Stimulated activated CD4-positive, alpha-beta T cell treated with anti-CD3 and anti-CD28 coated beads, Interleukin-1b, Interleukin-23, amount 100 ng/mL, for 48 hours (primary cell): ENCODE data around the gene TMEM108.

Source experiments
- DNase-seq: peaks from one replicate; pipeline ENCODE4 v3.0.0-alpha.2; 2020

The TMEM108 gene

GRCh38 chr3:133055339-133055738 is 17.1 kb downstream of the TMEM108 start:
- no peak for DNase-seq

- no peak for DNase-seq
These were observed 20.1 kb downstream of the TMEM108 start for GRCh38 chr3:133058243-133058642.

- DNase-seq = no peak
These were observed 20.6 kb downstream of the TMEM108 start for GRCh38 chr3:133058831-133059230.

GRCh38 chr3:133065193-133065961 is 27.2 kb downstream of the TMEM108 start:
- no peak for DNase-seq

GRCh38 chr3:133066026-133066425 is 27.8 kb downstream of the TMEM108 start:
- no peak for DNase-seq

DNA sequence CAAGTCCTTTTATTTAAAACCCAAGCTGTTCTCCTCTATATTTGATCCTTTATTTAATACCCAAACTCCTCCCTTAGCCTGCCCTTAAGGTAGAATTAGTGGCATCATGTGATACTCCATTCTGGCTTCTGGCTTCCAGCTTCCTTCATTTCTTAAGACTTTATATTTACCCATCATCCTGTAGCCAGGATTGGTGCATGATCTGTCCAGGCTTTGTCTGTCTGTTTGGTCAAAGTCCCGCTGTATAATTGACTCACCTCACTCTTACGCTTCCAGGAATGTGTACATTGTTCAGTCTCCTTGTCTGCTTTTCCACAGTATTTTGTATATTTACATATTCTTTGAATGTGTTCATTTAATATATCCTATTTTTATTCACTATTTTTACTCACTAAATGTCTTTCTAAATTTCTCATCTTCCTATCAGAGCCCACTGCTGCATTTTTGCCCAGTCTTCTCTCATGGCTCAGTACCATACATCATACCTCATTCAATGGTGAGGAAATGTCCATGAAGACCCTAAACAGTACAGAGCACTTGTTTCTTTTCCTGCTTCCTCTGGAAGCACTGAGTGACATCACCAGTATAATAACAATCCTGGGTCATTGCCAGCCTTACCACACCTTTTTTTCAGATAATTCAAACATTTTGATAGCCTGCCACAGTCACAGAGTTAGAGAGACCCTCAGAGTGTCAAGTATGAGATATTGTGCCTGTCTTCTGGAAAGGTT is 31.5 kb downstream of the TMEM108 start:
- DNase-seq = no peak

DNA sequence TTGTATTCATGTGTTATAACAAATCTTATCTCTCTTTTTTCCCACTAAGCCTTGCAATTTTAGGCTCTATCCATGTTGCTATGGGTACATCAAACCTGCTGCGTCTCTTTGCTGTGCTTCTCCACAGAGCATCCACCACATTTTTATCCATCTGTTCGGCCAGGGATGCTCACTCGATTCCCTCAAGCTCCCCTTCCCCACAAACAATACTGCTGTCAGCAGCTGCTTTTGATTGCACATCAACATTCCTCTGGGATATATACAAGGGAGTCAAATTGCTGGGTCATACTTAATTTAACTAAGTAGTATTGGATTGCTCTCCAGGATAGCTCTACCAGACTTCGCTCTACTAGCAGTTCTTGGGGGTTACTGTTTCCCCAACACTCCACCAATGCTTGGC is 36.8 kb downstream of the TMEM108 start:
- DNase-seq = no peak

DNA sequence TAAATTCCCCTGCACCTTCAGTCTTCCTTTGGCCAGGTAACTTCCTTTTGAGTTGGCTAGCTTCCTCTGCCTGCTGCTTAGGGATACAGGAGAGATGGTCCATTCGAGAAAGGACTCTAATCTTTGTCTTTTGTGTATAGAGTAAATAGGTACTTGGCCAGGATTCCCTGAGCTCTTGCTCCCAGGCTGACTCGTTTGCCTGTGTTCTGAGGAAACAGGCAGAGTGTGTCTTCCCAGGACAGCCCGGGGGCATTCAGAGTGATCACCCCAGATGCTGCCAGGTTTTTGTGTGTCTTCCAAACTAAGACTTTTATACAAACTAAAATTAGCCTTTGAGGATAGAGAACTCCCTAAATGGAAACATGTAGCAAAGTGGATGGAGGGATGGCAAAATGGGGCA is 39.5 kb downstream of the TMEM108 start:
- no peak for DNase-seq

GRCh38 chr3:133079621-133080020 is 41.4 kb downstream of the TMEM108 start:
- DNase-seq = no peak

GRCh38 chr3:133081016-133081415 is 42.8 kb downstream of the TMEM108 start:
- DNase-seq = no peak

DNA sequence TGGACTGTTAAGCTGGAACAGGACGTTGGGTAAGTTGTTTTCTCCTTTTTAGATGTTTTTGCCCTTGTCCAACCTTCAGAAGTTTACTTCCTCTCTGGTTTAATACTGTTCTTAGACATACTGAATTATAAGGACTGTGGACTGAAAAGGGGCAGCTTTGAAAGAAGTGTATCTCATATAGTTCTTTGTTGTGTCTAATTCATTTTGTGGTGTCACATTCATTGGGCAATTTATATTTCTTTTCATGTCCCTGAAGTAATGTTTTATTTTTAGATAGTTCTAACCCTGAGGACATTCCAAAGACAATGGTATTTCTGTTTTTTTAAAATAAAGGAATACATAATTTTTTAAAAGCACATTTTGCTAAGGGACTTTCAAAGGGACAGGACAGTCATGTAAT is 45.2 kb downstream of the TMEM108 start:
- DNase-seq = no peak

- no peak for DNase-seq
These were observed 51.8 kb downstream of the TMEM108 start for GRCh38 chr3:133089906-133090485.

- no peak for DNase-seq
These were observed 54.5 kb downstream of the TMEM108 start for GRCh38 chr3:133092681-133093080.

DNA sequence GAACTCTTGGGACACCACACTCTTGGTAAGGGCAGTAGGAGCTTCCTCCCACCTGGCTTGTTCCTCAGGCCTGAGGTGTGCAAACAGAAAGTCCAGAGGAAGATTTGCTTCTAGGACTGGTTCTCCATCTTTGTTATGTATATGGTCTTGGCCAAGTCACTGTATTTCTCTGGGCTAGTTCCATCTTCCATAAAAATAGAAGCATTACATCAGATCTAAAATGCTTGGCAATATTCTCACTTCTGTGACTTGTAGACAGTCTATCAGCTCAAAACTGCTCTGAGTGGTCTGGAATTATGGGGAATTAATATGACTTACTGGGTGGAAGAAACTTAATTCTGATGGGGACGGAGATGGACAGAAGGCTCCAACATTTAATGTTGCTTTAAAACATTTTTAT is 55.2 kb downstream of the TMEM108 start:
- DNase-seq = no peak

GRCh38 chr3:133096900-133097613 is 58.9 kb downstream of the TMEM108 start:
- DNase-seq = no peak

GRCh38 chr3:133103706-133104105 is 65.5 kb downstream of the TMEM108 start:
- DNase-seq = no peak

- DNase-seq = no peak
These were observed 68.0 kb downstream of the TMEM108 start for GRCh38 chr3:133106169-133106568.

DNA sequence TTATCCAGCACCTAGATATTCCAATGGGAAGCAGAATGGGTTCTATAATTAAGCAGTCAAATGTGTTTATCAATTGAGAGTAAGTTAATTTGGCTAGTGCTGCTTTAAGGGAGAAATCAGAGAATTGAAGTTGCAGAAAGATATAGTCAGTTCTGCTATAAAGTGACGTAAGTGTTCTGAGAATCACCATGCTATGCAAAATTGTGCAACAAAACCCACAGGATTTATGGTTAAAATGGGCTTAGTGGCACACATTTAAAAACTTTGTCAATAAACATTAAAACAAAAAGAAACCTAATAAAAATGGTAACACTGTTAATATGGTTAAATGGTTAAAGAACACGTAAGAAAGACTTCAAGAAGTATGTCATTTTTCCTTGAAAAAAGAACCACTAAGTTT is 74.5 kb downstream of the TMEM108 start:
- no peak for DNase-seq

DNA sequence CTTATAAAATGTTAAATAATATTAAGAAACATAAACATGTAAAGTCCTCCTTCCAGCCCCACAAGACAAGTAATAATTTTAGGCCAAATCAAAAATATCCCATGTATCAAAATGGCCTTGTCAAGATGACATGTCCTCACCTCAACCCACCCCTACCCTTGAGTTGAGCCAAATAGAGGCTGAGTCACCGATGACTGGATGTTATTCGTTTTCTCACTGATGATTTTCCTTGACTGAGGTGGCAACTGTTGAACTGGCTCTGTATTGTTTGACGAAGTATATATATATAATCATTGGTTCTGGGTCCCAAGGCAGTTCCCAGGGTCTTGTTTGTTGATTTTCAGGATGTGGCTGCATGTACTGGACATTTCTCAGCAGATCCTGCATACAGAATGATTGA is 75.3 kb downstream of the TMEM108 start:
- no peak for DNase-seq

DNA sequence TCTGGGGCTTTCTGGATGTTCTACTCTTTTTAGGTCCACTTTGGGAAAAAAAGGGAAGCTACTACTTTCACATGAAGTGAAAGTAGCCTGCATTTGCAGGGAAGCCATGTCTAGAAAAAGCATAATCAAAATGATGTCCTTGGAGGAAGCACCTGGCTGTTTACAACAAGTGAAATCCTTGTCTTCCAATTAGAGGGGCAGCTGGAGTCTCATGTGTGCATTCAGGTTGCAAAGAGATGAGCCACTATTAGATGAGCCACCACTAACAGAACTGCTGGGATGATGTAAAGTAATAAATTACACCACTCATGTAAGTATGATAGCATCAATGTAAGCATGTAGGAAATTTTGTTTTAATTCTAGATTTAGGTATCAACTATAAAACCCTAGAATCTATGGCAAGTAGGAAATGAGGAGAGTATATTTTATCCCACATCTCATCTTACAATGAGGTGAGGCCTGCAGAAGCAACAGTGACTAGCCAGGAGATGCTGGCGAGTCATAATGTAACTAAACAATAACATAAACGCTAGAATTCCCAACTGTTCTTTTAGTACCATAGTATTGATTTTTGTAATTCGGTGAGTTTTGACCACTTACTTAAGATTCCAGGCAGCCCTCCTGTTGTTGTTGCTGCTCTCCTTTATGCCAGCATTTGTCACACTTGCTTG is 75.9 kb downstream of the TMEM108 start:
- DNase-seq = no peak

- DNase-seq = no peak
These were observed 77.0 kb downstream of the TMEM108 start for GRCh38 chr3:133115176-133115575.

DNA sequence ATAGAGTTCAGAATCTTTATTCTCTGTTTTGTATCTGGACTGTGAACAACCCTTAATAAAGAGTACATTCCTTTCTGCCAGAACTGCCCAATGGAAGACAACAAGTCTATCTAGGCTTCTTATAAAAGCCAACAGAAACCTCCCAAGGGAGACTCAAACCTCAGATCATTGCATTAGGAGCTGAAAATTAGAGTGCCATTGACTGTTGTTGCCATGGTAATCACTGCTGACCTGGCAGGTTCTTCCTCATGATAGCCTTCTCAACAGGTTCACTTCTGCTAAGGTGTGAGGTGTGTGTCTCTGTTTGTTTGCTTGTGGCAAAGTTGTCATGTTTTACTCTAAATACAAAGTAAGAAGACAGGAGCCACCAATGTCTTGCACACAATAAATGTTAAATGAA is 79.2 kb downstream of the TMEM108 start:
- DNase-seq = no peak

DNA sequence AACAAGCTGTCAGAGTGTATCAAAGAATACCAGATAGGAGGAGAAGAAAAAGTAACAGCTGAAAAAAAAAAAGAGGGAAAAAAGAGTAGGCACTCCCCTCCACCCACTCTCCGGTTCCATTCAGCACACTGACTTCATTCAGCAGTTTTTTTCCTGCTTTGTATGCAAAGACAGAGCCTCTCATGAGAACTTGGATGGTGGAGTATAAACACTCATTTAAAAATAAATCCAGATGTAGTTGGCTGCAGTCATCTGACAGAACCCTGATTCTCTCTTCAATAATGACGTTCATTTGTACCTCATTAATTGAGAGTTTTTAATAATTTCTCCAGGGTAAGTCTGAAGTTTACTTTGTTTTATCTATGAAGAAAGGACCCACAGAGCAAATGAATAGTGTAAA is 81.0 kb downstream of the TMEM108 start:
- DNase-seq = no peak
